ENCODE results near the gene DGAT2L6.
A peak's percentile ranks its signal among the peaks of the same experiment; 100 is the strongest.

DGAT2L6 gene, protein sequence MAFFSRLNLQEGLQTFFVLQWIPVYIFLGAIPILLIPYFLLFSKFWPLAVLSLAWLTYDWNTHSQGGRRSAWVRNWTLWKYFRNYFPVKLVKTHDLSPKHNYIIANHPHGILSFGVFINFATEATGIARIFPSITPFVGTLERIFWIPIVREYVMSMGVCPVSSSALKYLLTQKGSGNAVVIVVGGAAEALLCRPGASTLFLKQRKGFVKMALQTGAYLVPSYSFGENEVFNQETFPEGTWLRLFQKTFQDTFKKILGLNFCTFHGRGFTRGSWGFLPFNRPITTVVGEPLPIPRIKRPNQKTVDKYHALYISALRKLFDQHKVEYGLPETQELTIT

GRCh38 chrX:70176938-70177533, at the start of gene DGAT2L6:
TSS of gene DGAT2L6 (plus strand) at chrX:70177483. CDS start at chrX:70177583, 100 bp downstream.
- DNase-seq, result no peak

GRCh38 chrX:70128071-70128470, 49.2 kb upstream of the DGAT2L6 start:
- no peak for DNase-seq

- no peak for DNase-seq
Observed at GRCh38 chrX:70129816-70130215, 47.5 kb upstream of the DGAT2L6 start.

GRCh38 chrX:70132224-70132623, 45.1 kb upstream of the DGAT2L6 start:
- no peak for DNase-seq

GRCh38 chrX:70132877-70133302, 44.4 kb upstream of the DGAT2L6 start:
- DNase-seq, result no peak

DNA sequence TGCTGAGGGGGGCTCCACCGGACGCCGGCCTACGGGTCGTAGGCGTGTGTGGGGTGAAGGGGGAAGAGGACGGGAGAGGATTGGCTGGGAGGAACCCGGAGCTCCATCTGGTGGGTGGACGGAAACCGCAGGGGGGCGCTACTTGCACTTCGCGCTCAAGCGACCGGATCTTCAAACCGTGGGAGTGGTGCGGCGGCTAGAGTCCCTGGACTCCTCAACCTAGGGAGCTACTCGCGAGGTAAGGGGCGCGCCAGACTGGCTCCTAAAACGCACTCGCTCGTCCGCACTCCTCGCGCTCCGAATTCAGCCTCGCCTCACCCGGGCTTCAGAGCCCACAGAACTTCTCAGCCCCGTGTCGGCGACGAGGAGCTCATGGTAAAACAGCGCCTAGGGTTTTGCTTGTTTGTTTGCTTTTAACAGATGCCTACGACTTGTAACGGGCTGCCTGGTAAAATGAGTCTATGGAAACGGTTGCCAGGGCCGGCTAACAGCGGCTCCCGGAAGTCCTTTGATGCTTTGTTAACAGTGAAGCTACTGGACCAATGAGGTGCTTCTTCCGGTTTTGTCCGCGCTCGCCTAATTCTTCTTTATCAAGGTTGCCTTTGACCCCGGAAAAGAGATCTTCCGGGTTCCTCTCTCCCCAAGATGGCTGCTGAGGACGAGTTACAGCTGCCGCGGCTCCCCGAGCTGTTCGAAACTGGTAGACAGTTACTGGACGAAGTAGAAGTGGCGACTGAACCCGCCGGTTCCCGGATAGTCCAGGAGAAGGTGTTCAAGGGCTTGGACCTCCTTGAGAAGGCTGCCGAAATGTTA, 43.8 kb upstream of the DGAT2L6 start, which contains the start of gene IGBP1:
Gene IGBP1, plus strand, starts transcription at position 145 of the 813 bp plus-strand sequence. Its CDS starts 501 bp downstream, at position 646.
- DNase-seq, result peak; percentile 73

DNA sequence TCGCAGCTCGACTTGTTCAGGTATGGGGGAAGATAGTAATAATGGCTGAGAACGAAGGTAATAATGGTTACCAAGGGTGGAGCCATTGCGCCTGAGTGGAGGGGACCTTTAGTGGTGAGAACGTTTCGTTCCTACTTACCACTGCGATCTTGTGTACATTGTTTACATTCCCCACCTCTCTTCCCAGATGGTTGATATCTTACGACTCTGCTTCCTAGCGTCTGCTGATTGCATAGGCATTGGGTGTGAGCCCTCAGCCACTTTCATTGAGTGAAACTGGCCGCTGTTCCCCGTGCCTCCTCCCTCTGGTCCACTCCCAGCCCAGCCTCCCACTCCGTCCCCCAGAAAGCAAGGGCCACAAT, 43.2 kb upstream of the DGAT2L6 start:
- no peak for DNase-seq

DNA sequence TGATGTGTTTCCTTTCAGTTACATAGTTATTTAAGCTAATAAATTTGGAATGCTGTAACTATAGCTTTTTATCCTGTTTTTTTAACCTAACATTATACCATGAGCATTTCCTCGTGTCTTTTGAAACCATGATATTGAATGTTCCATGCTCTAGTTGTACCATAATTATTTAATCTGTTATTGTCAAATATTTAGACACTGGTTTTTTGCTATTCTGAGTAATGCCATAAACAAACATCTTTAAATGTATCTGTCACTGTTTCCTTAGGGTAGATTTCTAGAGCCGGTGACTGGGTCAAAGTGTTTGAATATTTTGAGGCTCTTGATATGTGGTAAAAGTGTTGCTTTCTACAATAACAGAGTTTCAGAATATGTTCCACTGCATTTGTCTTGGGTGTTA, 38.7 kb upstream of the DGAT2L6 start:
- DNase-seq, result no peak

- no peak for DNase-seq
Observed at GRCh38 chrX:70139736-70140135, 37.5 kb upstream of the DGAT2L6 start.

DNA sequence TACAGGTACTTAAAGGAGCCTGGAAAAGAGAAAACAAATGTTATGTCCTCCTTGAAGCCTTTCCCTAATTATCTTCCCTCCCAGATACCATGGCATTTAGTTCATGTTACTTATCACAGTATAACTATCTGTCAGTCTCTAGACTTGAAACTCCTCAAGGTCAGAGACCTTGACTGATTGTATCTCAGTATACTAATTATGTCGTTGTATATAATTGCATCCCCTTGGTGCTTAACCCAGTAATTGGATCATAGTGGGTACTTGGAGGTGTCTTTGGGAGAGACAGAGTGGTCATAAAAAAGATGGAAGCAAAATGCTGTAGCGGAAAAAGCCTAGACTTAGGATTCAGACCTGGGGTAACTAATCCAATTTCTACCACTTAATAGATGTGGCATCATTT, 35.9 kb upstream of the DGAT2L6 start:
- DNase-seq, result no peak

DNA sequence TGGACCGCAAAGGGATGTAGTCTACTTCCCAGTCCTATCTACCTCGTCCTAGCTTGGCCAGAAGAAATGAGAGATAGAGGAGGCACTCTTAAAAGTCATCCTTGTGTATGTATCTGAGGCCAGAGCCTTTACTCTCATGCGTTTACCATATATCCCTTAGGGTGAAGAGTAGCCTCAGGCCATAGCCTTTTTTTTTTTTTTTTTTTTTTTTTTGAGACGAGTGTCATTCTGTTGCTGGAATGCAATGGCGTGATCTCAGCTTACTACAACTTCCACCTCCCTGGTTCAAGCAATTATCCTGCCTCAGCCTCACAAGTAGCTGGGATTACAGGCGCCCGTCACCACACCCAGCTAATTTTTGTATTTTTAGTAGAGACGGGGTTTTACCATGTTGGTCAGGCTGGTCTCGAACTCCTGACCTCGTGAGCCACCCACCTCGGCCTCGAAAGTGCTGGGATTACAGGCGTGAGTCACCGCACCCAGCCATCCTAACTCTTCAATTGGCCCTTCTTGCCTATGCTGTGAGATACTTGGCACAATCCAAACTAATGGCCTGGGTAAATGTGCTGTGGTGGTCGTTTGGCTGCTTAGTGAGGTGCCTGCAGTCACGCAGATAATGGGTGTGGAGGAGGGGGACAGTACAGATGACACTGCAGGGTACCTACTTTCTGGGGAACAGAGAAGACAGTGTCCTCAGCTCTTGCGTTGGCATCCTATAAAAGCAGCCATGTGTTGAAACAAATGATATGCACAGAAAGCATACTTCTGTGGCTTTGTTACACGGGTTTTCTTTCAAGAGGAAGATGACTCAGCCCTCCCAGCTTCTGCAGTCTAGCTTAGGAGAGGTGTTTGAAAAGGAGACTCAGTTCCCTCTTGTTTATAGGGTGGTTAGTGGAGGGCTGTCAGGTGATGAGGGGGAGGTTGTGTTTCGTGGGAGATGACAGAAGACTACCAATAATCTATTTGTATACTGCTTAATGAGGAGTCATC, 10.4 kb upstream of the DGAT2L6 start:
- DNase-seq, result no peak

GRCh38 chrX:70168238-70169188, 8.8 kb upstream of the DGAT2L6 start:
- DNase-seq, result no peak

DNA sequence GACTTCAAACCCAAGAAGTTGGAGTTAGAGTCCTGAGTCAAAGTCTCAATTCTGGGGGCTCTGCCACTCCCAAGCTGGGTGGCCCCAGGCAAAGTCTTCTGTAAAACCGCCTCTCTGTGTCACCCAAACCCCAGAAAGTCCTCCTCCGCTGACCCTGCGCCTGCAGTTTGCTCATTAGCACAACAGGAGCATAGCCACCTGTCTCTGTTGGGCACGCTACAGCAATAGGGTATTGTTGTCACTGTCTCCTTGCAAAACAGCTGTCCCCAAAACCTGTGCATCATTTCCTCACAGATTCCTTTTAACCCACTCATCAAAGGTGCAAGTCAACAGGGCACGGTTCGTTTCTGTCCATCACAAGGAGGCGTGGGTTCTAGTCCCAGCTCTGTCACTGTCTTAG, 8.0 kb upstream of the DGAT2L6 start:
- no peak for DNase-seq

DNA sequence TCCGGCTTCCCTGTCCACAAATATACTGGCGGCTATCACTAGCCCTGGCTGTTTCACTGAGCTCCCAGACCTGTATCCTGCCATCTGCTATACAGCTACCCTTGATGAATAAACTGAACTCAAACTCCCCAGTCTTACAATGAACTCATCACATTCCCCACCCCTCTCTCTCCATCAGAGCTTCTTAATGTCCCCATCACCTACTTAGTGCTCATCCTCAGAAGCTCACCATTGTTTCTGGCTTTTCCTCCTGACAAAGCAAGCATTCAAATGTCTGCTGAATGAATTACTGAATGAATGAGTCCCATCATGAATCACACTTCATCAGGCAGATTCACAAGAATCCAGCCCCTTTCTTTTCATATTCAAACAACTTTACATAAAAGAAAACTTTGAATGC, 5.7 kb upstream of the DGAT2L6 start:
- DNase-seq, result no peak

GRCh38 chrX:70172221-70172620, 5.1 kb upstream of the DGAT2L6 start:
- no peak for DNase-seq

GRCh38 chrX:70172964-70173363, 4.3 kb upstream of the DGAT2L6 start:
- DNase-seq, result no peak

- no peak for DNase-seq
Observed at GRCh38 chrX:70174754-70175153, 2.5 kb upstream of the DGAT2L6 start.

GRCh38 chrX:70175338-70175737, 1.9 kb upstream of the DGAT2L6 start:
- no peak for DNase-seq

GRCh38 chrX:70183091-70183490, 5.8 kb downstream of the DGAT2L6 start:
- no peak for DNase-seq

DNA sequence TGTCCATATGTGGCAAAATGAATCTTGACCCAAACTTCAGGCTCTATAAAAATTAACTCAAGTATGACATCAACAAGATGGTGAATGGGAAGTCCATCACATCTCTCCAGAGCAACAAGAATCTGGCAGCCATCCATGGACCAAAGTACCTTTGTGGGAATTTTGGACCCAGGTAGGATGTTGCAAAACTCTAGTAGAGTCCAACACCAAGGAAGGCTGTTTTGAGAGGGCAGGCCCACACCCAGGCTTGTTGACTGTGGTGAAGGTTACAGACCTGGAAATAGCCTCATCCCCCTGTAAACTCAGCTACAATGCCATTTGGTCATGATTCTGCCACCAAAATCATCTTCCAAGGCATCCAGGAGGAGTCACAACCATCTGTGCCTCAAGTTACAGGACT, 12.9 kb downstream of the DGAT2L6 start:
- no peak for DNase-seq
